UCSD-AML1 (cell line): ENCODE measurements around the gene MCMBP.
"Not testable (repeated sequence)": the region's sequence is repeated elsewhere in the genome, so short reads cannot be mapped to it uniquely, and the experiment has no call there.

Experiments
- DNase-seq: peaks from one replicate; lab custom pipeline; 2025; ENCODE audit not compliant: unreplicated experiment; lab: John Stamatoyannopoulos, UW

MCMBP gene

DNA sequence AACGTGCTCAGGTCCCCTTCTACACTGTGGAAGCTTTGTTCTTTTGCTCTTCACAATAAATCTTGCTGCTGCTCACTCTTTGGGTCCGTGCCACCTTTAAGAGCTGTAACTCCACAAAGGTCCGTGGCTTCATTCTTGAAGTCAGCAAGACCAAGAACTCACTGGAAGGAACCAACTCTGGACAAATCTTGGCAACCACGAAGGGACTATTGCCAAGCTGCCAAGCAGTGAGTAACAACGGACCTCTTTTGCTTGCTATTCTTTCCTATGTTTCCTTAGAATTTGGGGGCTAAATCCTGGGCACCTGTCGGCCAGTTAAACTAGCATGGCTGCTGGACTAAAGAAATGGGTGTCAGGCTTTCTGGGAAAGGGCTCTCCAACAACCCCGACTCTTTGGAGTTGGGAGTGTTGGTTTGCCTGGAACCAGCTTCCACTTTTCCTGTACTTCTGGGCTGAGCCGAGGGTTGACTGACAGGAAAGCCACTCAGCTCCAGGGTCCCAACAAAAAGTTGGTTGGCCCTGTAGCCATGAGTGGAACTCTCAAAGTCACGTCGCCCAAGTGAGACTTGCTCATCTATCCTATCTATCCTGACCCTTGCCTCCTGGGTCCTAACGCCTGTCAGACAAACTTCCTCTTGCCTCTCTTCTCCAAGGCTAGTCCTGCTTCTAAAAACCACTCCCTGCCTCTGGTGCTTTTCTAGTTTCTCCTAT lies 11.4 kb upstream of the MCMBP start:
- not testable (repeated sequence) for DNase-seq

- no peak for DNase-seq
Observed at GRCh38 chr10:119878524-119878923, 5.9 kb upstream of the MCMBP start.

- DNase-seq = peak; percentile 92
Observed at GRCh38 chr10:119872860-119873681, 428 bp upstream of the MCMBP start.

- DNase-seq = peak; percentile 69
Observed at GRCh38 chr10:119871881-119872609, 598 bp downstream of the MCMBP start.

DNA sequence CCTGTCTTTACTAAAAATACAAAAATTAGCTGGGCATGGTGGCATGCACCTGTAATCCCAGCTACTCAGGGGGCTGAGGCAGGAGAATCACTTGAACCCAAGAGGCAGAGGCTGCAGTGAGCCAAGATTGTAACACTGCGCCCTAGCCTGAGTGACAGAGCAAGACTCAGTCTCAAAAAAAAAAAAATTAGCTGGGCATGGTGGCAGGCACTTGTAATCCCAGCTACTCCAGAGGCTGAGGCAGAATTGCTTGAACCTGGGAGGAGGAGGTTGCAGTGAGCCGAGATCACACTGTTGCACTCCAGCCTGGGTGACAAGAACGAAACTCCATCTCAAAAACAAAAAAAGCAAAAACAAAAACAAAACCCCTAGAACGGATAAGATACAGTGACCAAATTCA lies 3.2 kb downstream of the MCMBP start:
- not testable (repeated sequence) for DNase-seq

GRCh38 chr10:119867317-119867716 lies 5.3 kb downstream of the MCMBP start:
- DNase-seq = no peak

DNA sequence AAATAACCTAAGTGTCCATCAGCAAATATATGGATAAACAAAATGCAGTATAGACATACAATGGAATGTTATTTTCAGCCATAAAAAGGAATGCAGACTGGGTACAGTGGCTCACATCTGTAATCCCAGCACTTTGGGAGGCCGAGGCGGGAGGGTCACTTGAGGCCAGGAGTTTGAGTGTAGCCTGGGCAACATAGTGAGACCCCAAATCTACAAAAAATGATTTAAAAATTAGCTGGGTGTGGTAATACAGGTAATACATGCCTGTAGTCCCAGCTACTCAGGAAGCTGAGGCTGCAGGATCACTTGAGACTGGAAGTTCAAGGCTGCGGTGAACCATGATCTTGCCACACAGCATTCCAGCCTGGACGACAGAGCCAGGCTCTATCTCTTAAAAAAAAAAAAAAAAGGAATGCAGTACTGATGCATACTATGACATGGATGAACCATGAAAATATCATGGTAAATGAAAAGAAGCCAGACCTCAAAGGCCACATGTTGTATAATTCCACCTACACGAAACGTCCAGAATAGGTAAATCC lies 6.9 kb downstream of the MCMBP start:
- DNase-seq = no peak

DNA sequence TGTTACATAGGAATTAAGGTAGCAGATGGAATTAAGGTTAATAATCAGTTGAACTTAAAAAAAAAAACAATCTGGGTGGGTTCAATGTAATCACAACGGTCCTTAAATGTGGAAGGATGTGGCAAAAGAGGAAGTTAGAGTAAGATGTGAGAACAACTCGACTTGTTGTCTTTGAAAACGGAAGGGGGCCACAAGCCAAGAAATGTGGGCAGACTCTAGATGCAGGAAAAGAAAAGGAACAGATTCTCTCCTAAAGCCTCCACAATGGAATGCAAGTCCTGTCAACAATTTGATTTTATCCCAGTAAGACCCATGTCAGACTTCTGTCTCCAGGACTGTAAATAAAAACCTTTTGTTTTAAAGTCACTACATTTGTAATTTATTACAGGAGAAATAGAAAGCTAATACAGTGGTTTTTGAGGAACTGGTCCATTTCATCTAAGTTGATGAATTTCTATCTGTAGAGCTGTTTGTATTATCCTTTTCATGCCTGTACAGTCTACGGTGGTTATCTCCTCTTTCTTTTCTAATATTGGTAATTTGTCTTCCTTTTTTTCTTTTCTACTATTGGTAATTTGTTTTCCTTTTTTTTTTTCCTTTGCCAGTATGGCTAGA lies 8.6 kb downstream of the MCMBP start:
- DNase-seq = no peak

- DNase-seq = no peak
Observed at GRCh38 chr10:119862524-119862923, 10.1 kb downstream of the MCMBP start.

GRCh38 chr10:119860866-119861607 lies 11.6 kb downstream of the MCMBP start:
- DNase-seq = no peak

DNA sequence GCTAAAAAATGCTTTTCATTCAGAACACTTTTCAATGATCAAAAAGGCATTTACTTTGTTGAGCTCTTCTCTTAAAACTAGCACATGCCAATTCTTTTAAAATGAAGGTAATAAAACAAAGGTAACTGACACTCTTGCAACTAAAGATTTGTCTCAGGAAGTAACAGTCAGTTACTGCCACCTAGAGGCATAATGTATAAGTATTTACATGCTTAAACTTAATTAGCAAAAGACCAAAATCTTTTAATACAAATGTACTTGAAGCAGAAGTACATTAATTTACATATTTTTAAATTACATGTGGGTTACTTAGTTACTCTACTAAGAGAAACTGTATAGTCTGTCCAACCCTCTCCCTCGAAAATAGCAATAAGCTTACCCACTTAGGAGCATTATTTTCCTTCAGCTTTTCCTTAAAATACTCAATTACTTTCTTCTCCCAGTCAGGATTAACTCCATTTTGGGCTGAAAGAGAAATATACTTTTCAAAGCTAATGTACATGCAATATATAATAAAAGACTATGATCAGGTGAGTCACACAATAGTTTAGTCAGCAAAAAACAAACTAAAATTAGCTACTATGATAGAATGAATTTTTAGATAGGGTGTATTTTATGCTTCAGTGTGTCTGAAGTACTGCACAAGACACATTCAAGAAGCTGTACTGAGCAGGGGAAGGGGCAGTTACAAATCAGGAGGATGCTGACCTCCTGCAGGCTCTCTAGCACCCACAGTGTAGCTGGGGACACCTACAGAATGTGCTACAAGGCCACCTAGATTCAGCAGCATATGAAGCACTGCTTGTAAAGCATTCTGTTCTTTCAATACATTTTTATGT lies 13.0 kb downstream of the MCMBP start:
- peak; percentile 13 for DNase-seq

GRCh38 chr10:119858063-119858462 lies 14.6 kb downstream of the MCMBP start:
- no peak for DNase-seq

GRCh38 chr10:119853574-119853973 lies 19.1 kb downstream of the MCMBP start:
- no peak for DNase-seq

- DNase-seq = no peak
Observed at GRCh38 chr10:119852822-119853221, 19.8 kb downstream of the MCMBP start.

DNA sequence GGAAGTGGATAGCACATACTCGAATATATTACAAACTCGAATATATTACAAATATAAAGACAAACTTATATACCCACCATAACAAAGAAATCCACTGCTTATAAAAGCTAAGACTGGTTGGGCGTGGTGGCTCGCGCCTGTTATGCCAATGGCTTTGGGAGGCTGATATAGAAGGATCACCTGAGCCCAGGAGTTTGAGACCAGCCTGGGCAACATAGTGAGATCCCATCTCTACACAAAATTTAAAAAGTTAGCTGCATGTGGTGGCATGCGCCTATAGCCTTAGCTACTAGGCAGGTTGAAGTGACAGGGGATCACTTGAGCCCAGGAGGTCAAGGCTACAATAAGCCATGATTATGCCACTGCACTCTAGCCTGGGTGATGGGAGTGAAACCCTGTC lies 20.4 kb downstream of the MCMBP start:
- no peak for DNase-seq

GRCh38 chr10:119849944-119850343 lies 22.7 kb downstream of the MCMBP start:
- no peak for DNase-seq

GRCh38 chr10:119849031-119849789 lies 23.4 kb downstream of the MCMBP start:
- no peak for DNase-seq

GRCh38 chr10:119845656-119846055 lies 27.0 kb downstream of the MCMBP start:
- no peak for DNase-seq

DNA sequence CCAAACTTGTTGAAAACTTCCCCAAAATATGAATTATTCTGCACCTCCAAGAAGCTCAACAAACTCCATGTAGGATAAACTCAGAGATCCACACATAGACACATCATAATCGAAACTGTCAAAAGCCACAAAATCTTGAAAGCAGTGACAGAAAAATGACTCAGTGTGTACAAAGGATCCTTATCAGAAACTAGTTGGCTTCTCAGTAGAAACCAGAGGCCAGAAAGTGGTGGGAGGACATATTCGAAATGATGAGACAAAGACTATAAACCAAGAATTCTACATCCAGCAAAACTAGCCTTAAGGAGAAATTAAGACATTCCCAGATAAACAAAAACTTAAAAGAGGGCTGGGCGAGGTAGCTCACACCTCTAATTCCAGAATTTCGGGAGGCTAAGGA lies 38.5 kb downstream of the MCMBP start:
- no peak for DNase-seq
